Vagina (tissue), 2 donors: Measurements from ENCODE around the gene ALG11. TPM values are rescaled to one million over a fixed set of nuclear protein-coding genes. Genes with fewer than 3 reads are reported as not detected.
A peak's percentile ranks its signal among the peaks of the same experiment; 100 is the strongest.

Experiments used
- DNase-seq, 2 donors: peaks; one replicate each; pipeline ENCODE4 v3.0.0-alpha.2; 2017; ENCODE audit errors: extremely low spot score in 2 of 2
- H3K27ac ChIP-seq: fragments of 200-600 bp; sonication (generic); one replicate; pipeline ENCODE4 v1.5.1; 2019
- H3K27me3 ChIP-seq: fragments of 200-600 bp; sonication (generic); one replicate; pipeline ENCODE4 v1.5.1; 2019
- H3K36me3 ChIP-seq, 2 donors: fragments of 200-600 bp; sonication (generic); one replicate each; pipeline ENCODE4 v1.5.1; 2017 to 2019
- H3K4me1 ChIP-seq: fragments of 200-600 bp; sonication (generic); one replicate; pipeline ENCODE4 v1.5.1; 2019
- H3K4me3 ChIP-seq, 2 donors: fragments of 200-600 bp; sonication (generic); 1 replicate in 1 of 2; 2 replicates in 1 of 2; pipeline ENCODE4 v1.5.1; 2016 to 2019
- H3K9me3 ChIP-seq: fragments of 200-600 bp; sonication (generic); one replicate; pipeline ENCODE4 v1.5.1; 2019
- POLR2A ChIP-seq, 2 donors: fragments of 450-650 bp; IDR thresholded peaks; one replicate each; pipeline ENCODE4 v1.6.1; 2017; ENCODE audit warnings: antibody characterized with exemption in 2 of 2, mild to moderate bottlenecking in 2 of 2, moderate library complexity in 2 of 2
- POLR2AphosphoS5 ChIP-seq, 2 donors: sonication (generic); formaldehyde crosslinking; IDR thresholded peaks; one replicate each; pipeline ENCODE4 v1.9.0; 2017; ENCODE audit warnings: antibody characterized with exemption in 2 of 2, mild to moderate bottlenecking in 2 of 2, low read depth in 1 of 2; ENCODE audit not compliant: insufficient read depth in 1 of 2
- intact Hi-C: fragments of 100-400 bp; cut with DNase I; formaldehyde crosslinking; loops from one replicate; pipeline ENCODE4 v1.15.1; 2023
- total RNA-seq: library from RNA; depleted of rRNA; stranded (reverse); fragments of >200 nt; gene quantifications from one replicate; pipeline ENCODE4 v1.2.3, GENCODE V29; 2016
- TF ChIP-seq, protein P1 (sequence below), 3 experiments: fragments of 450-650 bp in 2 of 3; fragments of 200-600 bp in 1 of 3; sonication (generic) in 1 of 3; IDR thresholded peaks; one replicate each; pipeline ENCODE4 v1.5.1; 2017 to 2019; ENCODE audit warnings: antibody characterized with exemption in 3 of 3, mild to moderate bottlenecking in 2 of 3, moderate library complexity in 2 of 3

Gene ALG11
- total RNA-seq, 1 donor from 2014 or later, result 12.5 TPM

DNA sequence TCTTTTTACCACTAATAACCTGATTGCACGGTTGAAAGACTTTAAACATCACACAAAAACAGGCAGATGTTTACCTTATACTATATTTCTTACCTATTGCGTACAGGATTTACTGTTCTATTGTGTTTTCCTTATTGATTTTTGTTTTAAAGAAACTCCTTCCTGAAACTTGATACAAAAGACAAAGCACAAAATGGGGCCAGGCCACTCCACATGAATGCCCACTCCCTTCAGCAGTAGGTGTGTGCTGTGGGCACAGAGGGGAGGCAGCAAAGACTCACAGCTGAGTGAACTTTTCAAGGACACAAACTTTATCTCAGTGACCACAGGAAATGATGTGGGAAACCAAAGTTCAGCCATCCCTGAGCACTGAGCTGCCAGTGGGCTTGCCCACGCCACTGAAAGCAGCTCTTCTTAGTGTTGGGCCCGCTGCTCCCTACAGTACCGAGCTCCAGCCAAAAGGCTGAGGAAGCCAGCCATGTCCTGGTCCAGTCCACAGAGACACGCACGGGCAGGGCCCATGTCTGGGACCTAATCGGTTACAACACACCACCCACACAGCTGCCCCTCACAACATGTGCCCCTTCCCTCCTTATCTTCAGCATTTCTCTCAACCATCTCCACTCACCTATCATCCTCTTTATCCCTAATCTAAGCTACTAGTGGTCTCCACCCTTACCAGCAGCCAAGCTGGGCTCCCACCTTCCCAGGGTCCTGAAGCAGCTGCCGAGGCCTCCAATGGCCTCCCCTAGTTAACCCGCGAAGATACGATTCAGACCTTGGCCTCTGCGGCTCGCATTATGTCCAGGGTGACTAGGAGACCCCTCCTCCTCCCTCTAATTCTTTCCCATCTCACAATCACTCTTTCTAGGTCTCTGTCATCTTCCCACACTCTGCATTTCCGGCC is 40.4 kb upstream of the ALG11 start:
- no peak overlapping the region for H3K27ac ChIP-seq
- TF ChIP-seq POLR2A (IDR thresholded peaks at IDR 0.05), result no peak
- TF ChIP-seq, protein P1, sequence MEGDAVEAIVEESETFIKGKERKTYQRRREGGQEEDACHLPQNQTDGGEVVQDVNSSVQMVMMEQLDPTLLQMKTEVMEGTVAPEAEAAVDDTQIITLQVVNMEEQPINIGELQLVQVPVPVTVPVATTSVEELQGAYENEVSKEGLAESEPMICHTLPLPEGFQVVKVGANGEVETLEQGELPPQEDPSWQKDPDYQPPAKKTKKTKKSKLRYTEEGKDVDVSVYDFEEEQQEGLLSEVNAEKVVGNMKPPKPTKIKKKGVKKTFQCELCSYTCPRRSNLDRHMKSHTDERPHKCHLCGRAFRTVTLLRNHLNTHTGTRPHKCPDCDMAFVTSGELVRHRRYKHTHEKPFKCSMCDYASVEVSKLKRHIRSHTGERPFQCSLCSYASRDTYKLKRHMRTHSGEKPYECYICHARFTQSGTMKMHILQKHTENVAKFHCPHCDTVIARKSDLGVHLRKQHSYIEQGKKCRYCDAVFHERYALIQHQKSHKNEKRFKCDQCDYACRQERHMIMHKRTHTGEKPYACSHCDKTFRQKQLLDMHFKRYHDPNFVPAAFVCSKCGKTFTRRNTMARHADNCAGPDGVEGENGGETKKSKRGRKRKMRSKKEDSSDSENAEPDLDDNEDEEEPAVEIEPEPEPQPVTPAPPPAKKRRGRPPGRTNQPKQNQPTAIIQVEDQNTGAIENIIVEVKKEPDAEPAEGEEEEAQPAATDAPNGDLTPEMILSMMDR (IDR thresholded peaks at IDR 0.05), result no peak
- no peak for TF ChIP-seq POLR2AphosphoS5 (IDR thresholded peaks at IDR 0.05; ENCODE audit: insufficient read depth in 1 of 2, low read depth in 1 of 2)
- no peaks in the 10 kb centered on the region for H3K27me3 ChIP-seq
- no peaks in the 10 kb centered on the region for H3K36me3 ChIP-seq
- intact Hi-C loops, result no loop called here
- no peaks in the 10 kb centered on the region for H3K4me1 ChIP-seq
- H3K9me3 ChIP-seq, result no peaks in the 10 kb centered on the region
- peak in 1 of 2 donors; percentile 67 for DNase-seq
- no peak overlapping the region for H3K4me3 ChIP-seq

GRCh38 chr13:51974482-51974881 is 37.7 kb upstream of the ALG11 start:
- intact Hi-C loops, result no loop called here
- Histone ChIP-seq H3K36me3 (no peaks in the 10 kb centered on the region), H3K4me3 (no peak overlapping the region), H3K27me3 (no peaks in the 10 kb centered on the region), H3K9me3 (no peaks in the 10 kb centered on the region), H3K27ac (no peak overlapping the region), H3K4me1 (no peaks in the 10 kb centered on the region)
- TF ChIP-seq, protein P1 (IDR thresholded peaks at IDR 0.05), result no peak
- TF ChIP-seq POLR2A (IDR thresholded peaks at IDR 0.05) (no peak), POLR2AphosphoS5 (IDR thresholded peaks at IDR 0.05; ENCODE audit: insufficient read depth in 1 of 2, low read depth in 1 of 2) (no peak)
- DNase-seq, result no peak

GRCh38 chr13:51976423-51976822 is 35.8 kb upstream of the ALG11 start:
- intact Hi-C loops, result no loop called here
- no peaks in the 10 kb centered on the region for H3K36me3 ChIP-seq
- no peak overlapping the region for H3K4me3 ChIP-seq
- H3K9me3 ChIP-seq, result no peaks in the 10 kb centered on the region
- no peaks in the 10 kb centered on the region for H3K4me1 ChIP-seq
- TF ChIP-seq POLR2AphosphoS5 (IDR thresholded peaks at IDR 0.05; ENCODE audit: insufficient read depth in 1 of 2, low read depth in 1 of 2), result no peak
- no peak for TF ChIP-seq POLR2A (IDR thresholded peaks at IDR 0.05)
- TF ChIP-seq, protein P1 (IDR thresholded peaks at IDR 0.05), result no peak
- H3K27me3 ChIP-seq, result no peaks in the 10 kb centered on the region
- DNase-seq, result no peak
- H3K27ac ChIP-seq, result no peak overlapping the region

GRCh38 chr13:51976890-51977289 is 35.3 kb upstream of the ALG11 start:
- intact Hi-C loops, result no loop called here
- DNase-seq, result no peak
- no peaks in the 10 kb centered on the region for H3K4me1 ChIP-seq
- H3K9me3 ChIP-seq, result no peaks in the 10 kb centered on the region
- H3K4me3 ChIP-seq, result no peak overlapping the region
- H3K27me3 ChIP-seq, result no peaks in the 10 kb centered on the region
- TF ChIP-seq POLR2AphosphoS5 (IDR thresholded peaks at IDR 0.05; ENCODE audit: insufficient read depth in 1 of 2, low read depth in 1 of 2) (no peak), POLR2A (IDR thresholded peaks at IDR 0.05) (no peak)
- TF ChIP-seq, protein P1 (IDR thresholded peaks at IDR 0.05), result no peak
- H3K36me3 ChIP-seq, result no peaks in the 10 kb centered on the region
- no peak overlapping the region for H3K27ac ChIP-seq

- no peak for DNase-seq
- no peaks in the 10 kb centered on the region for H3K36me3 ChIP-seq
- TF ChIP-seq POLR2AphosphoS5 (IDR thresholded peaks at IDR 0.05; ENCODE audit: insufficient read depth in 1 of 2, low read depth in 1 of 2), result no peak
- no peak for TF ChIP-seq POLR2A (IDR thresholded peaks at IDR 0.05)
- TF ChIP-seq, protein P1 (IDR thresholded peaks at IDR 0.05), result no peak
- H3K4me1 ChIP-seq, result no peaks in the 10 kb centered on the region
- intact Hi-C loops, result no loop called here
- no peaks in the 10 kb centered on the region for H3K27me3 ChIP-seq
- H3K27ac ChIP-seq, result no peak overlapping the region
- H3K9me3 ChIP-seq, result no peaks in the 10 kb centered on the region
- no peak overlapping the region for H3K4me3 ChIP-seq
These were observed 34.6 kb upstream of the ALG11 start for GRCh38 chr13:51977625-51978024.
